Measurements from ENCODE around the gene LRRC14B.

GRCh38 chr5:199950-200645 lies 8.8 kb downstream of the LRRC14B start:
- TF ChIP-seq CTCF (IDR thresholded peaks at IDR 0.05), result no peak
- TF ChIP-seq POLR2A (IDR thresholded peaks at IDR 0.05), result no peak

Data from suprapubic skin (tissue), 3 donors.